Liver (tissue), 9 donors: ENCODE data around the gene NUDT1. TPM values are rescaled to one million over a fixed set of nuclear protein-coding genes. Genes with fewer than 3 reads are reported as not detected.
A peak's percentile ranks its signal among the peaks of the same experiment; 100 is the strongest.

ENCODE experiments used
- DNase-seq: peaks from one replicate; pipeline ENCODE4 v3.0.0-alpha.2; 2017; ENCODE audit warnings: low spot score
- H3K27ac ChIP-seq, 2 donors: one replicate each; pipeline ENCODE4 v1.7.0; 2013; ENCODE audit warnings: inconsistent platforms in 2 of 2, low read length in 2 of 2, control low read depth in 1 of 2, low read depth in 1 of 2, mild to moderate bottlenecking in 1 of 2
- H3K27me3 ChIP-seq, 4 donors: one replicate each; pipeline versions ENCODE4 v1.6.1 to v1.7.0; 2013; ENCODE audit warnings: low read length in 3 of 4, inconsistent platforms in 1 of 4, mild to moderate bottlenecking in 1 of 4, moderate library complexity in 1 of 4; ENCODE audit not compliant: control insufficient read depth in 4 of 4, insufficient read depth in 4 of 4
- H3K36me3 ChIP-seq, 4 donors: one replicate each; pipeline versions ENCODE4 v1.6.1 to v1.7.0; 2013; ENCODE audit warnings: low read length in 3 of 4, mild to moderate bottlenecking in 3 of 4, low read depth in 1 of 4, moderate library complexity in 1 of 4; ENCODE audit not compliant: control insufficient read depth in 4 of 4, insufficient read depth in 3 of 4
- H3K4me1 ChIP-seq, 4 donors: one replicate each; pipeline versions ENCODE4 v1.6.1 to v1.7.0; 2013; ENCODE audit warnings: low read length in 3 of 4, mild to moderate bottlenecking in 3 of 4, moderate library complexity in 1 of 4; ENCODE audit not compliant: control insufficient read depth in 4 of 4, insufficient read depth in 4 of 4
- H3K4me3 ChIP-seq, 3 donors: one replicate each; pipeline versions ENCODE4 v1.6.1 to v1.7.0; 2013; ENCODE audit warnings: low read length in 3 of 3, control low read depth in 1 of 3, low read depth in 1 of 3, mild to moderate bottlenecking in 1 of 3
- H3K9ac ChIP-seq, 2 donors: one replicate each; pipeline ENCODE4 v1.7.0; 2013; ENCODE audit warnings: low read length in 2 of 2, mild to moderate bottlenecking in 2 of 2, moderate library complexity in 2 of 2, control low read depth in 1 of 2, low read depth in 1 of 2
- H3K9me3 ChIP-seq, 4 donors: one replicate each; pipeline versions ENCODE4 v1.6.1 to v1.7.0; 2013; ENCODE audit warnings: low read length in 3 of 4; ENCODE audit not compliant: control insufficient read depth in 4 of 4
- ATF3 ChIP-seq: IDR thresholded peaks from 2 replicates; pipeline ENCODE4 v1.6.1; 2016; ENCODE audit warnings: antibody characterized with exemption
- CTCF ChIP-seq: fragments of 150-350 bp; IDR thresholded peaks from 2 replicates; pipeline ENCODE4 v1.5.1; 2017; ENCODE audit warnings: improper control_type of control experiment, low read depth, low read length; ENCODE audit not compliant: missing input control
- EGR1 ChIP-seq, 2 donors: IDR thresholded peaks; 2 replicates each; pipeline ENCODE4 v1.6.1; 2016 to 2018; ENCODE audit warnings: antibody characterized with exemption in 2 of 2, low read depth in 2 of 2
- FOXA1 ChIP-seq: IDR thresholded peaks from 2 replicates; pipeline ENCODE4 v1.6.1; 2016; ENCODE audit warnings: antibody characterized with exemption
- FOXA2 ChIP-seq: IDR thresholded peaks from 2 replicates; pipeline ENCODE4 v1.6.1; 2016; ENCODE audit warnings: antibody characterized with exemption
- GABPA ChIP-seq, 2 donors: IDR thresholded peaks in 1 of 2; conservative IDR thresholded peaks in 1 of 2; 2 replicates each; pipeline ENCODE4 v1.6.1; 2016; ENCODE audit warnings: antibody characterized with exemption in 2 of 2, mild to moderate bottlenecking in 1 of 2, moderate library complexity in 1 of 2
- HNF4G ChIP-seq: IDR thresholded peaks from 2 replicates; pipeline ENCODE4 v1.6.1; 2016; ENCODE audit warnings: antibody characterized with exemption
- JUND ChIP-seq, 2 donors: IDR thresholded peaks; 2 replicates each; pipeline ENCODE4 v1.6.1; 2016; ENCODE audit warnings: antibody characterized with exemption in 2 of 2
- MAX ChIP-seq: IDR thresholded peaks from 2 replicates; pipeline ENCODE4 v1.6.1; 2016; ENCODE audit warnings: antibody characterized with exemption
- RAD21 ChIP-seq, 2 donors: IDR thresholded peaks; 2 replicates each; pipeline ENCODE4 v1.6.1; 2016; ENCODE audit warnings: antibody characterized with exemption in 2 of 2, mild to moderate bottlenecking in 2 of 2
- SP1 ChIP-seq: IDR thresholded peaks from 2 replicates; pipeline ENCODE4 v1.6.1; 2018; ENCODE audit warnings: antibody characterized with exemption, mild to moderate bottlenecking
- TAF1 ChIP-seq: conservative IDR thresholded peaks from 2 replicates; pipeline ENCODE4 v1.6.1; 2016; ENCODE audit warnings: antibody characterized with exemption, mild to moderate bottlenecking
- YY1 ChIP-seq: IDR thresholded peaks from 2 replicates; pipeline ENCODE4 v1.6.1; 2016; ENCODE audit warnings: antibody characterized with exemption, mild to moderate bottlenecking
- ZBTB33 ChIP-seq: IDR thresholded peaks from 2 replicates; pipeline ENCODE4 v1.6.1; 2016; ENCODE audit warnings: antibody characterized with exemption
- WGBS: extraction: QIAGEN DNeasy Blood & Tissue Kit; methylation state at CpG from one replicate; pipeline ENCODE4 v1.1.7; 2013; 5-methylcytosine and 5-hydroxymethylcytosine counted together
- polyA plus RNA-seq, 2 donors: library from polyadenylated mRNA; stranded (reverse) in 1 of 2; unstranded in 1 of 2; fragments of 200-250 nt in 1 of 2; fragments of >200 nt in 1 of 2; fragmentation: Nextera tagmentation in 1 of 2; extraction: Ambion mirVana in 1 of 2; gene quantifications; one replicate each; pipeline versions ENCODE4 v1.2.1 to v1.2.3, GENCODE V29; 2013 to 2015
- total RNA-seq, 2 donors: library from RNA; depleted of rRNA; stranded (reverse); fragments of >200 nt; gene quantifications; one replicate each; pipeline ENCODE4 v1.2.3, GENCODE V29; 2014
- donor health status: healthy.
- donor health status: healthy.
- donor health status: healthy.
- donor health status: healthy.
- donor health status: healthy.

Gene NUDT1
- 10 to 100 TPM in 1 of 2 donors, 1 to 10 TPM in 1; 1.0 to 22.3 TPM for total RNA-seq
- polyA plus RNA-seq, result 1 to 10 TPM; 2.3 to 3.9 TPM

GRCh38 chr7:2241580-2242540 lies at the start of gene NUDT1, which contains the start of gene MRM2:
Gene NUDT1 (plus strand): TSS chr7:2242226. CDS start chr7:2244575, 2,349 bp downstream.
Gene MRM2 (minus strand): TSS chr7:2242205. CDS start chr7:2242169, 36 bp downstream.
- peak within 1 kb of the TSS; percentile 60 to 71 for H3K9ac ChIP-seq
- H3K4me1 ChIP-seq, result peaks cover 4 to 22% (median 14%) of the 10 kb centered on the region in 4 donors
- peak; percentile 88 for TF ChIP-seq YY1
- peak in 1 of 2 donors; percentile 41 for TF ChIP-seq RAD21 (IDR thresholded peaks at IDR 0.05)
- TF ChIP-seq FOXA2, result no peak
- peak; percentile 89 to 98 for TF ChIP-seq GABPA (IDR thresholded peaks at IDR 0.05 in 1 of 2, conservative IDR thresholded peaks at IDR 0.05 in 1 of 2)
- no peaks in the 10 kb centered on the region for H3K9me3 ChIP-seq
- H3K4me3 ChIP-seq, result peak within 1 kb of the TSS; percentile 93 to 97 (median 93)
- H3K36me3 ChIP-seq, result peaks cover 0 to 21% (median 11%) of the 10 kb centered on the region in 4 donors
- WGBS, result under 1% methylated on average over 81 of the region's 81 CpGs
- DNase-seq, result peak; percentile 88
- no peaks in the 10 kb centered on the region for H3K27me3 ChIP-seq
- peak within 1 kb of the TSS; percentile 30 to 47 for H3K27ac ChIP-seq

GRCh38 chr7:2192831-2193534 lies 49.0 kb upstream of the NUDT1 start:
- TF ChIP-seq MAX (no peak), GABPA (IDR thresholded peaks at IDR 0.05 in 1 of 2, conservative IDR thresholded peaks at IDR 0.05 in 1 of 2) (no peak), ATF3 (no peak), TAF1 (no peak), YY1 (no peak), FOXA2 (no peak)
- no peak overlapping the region for H3K27ac ChIP-seq
- H3K9me3 ChIP-seq, result peaks cover 4 to 6% (median 5%) of the 10 kb centered on the region in 4 donors
- no peaks in the 10 kb centered on the region for H3K27me3 ChIP-seq
- H3K4me3 ChIP-seq, result no peak overlapping the region
- 92% methylated on average over 18 of the region's 18 CpGs for WGBS
- H3K9ac ChIP-seq, result no peak overlapping the region
- DNase-seq, result no peak
- peaks cover 0 to 7% (median 6%) of the 10 kb centered on the region in 4 donors for H3K36me3 ChIP-seq
- no peaks in the 10 kb centered on the region for H3K4me1 ChIP-seq

- Histone ChIP-seq H3K36me3 (peaks cover 0 to 7% (median 6%) of the 10 kb centered on the region in 4 donors), H3K27ac (no peak overlapping the region), H3K4me1 (no peaks in the 10 kb centered on the region), H3K9me3 (peaks cover 4 to 6% (median 5%) of the 10 kb centered on the region in 4 donors), H3K4me3 (no peak overlapping the region), H3K9ac (no peak overlapping the region), H3K27me3 (no peaks in the 10 kb centered on the region)
- no peak for DNase-seq
- WGBS, result 97% methylated on average over 19 of the region's 19 CpGs
- TF ChIP-seq FOXA2 (no peak), HNF4G (no peak), ATF3 (no peak), FOXA1 (no peak), YY1 (no peak), SP1 (no peak), GABPA (IDR thresholded peaks at IDR 0.05 in 1 of 2, conservative IDR thresholded peaks at IDR 0.05 in 1 of 2) (no peak), ZBTB33 (no peak), EGR1 (IDR thresholded peaks at IDR 0.05; ENCODE audit: low read depth in 2 of 2) (no peak), RAD21 (IDR thresholded peaks at IDR 0.05) (no peak), JUND (IDR thresholded peaks at IDR 0.05) (no peak), CTCF (no peak)
Measured at GRCh38 chr7:2193575-2194305, 48.3 kb upstream of the NUDT1 start.
